Keratinocyte (primary cell): Measurements from ENCODE around the gene APOL1. TPM values are rescaled to one million over a fixed set of nuclear protein-coding genes. Genes with fewer than 3 reads are reported as not detected.
"Not testable (repeated sequence)": the region's sequence is repeated elsewhere in the genome, so short reads cannot be mapped to it uniquely, and the experiment has no call there.

Experiments used
- DNase-seq: peaks from one replicate; pipeline ENCODE4 v3.0.0-alpha.2; 2011; ENCODE audit warnings: low read depth, missing footprints, low spot score
- FAIRE-seq: peaks from 2 replicates; lab custom pipeline; 2011; peaks lifted over from hg19 to GRCh38; lab: Jason Lieb, UNC
- H2AFZ ChIP-seq: 2 replicates; pipeline ENCODE4 v1.6.0; 2012; ENCODE audit warnings: low read length, control low read depth, inconsistent platforms; ENCODE audit not compliant: control insufficient read depth
- H3K27ac ChIP-seq: 2 replicates; pipeline ENCODE4 v1.5.1; 2011; ENCODE audit warnings: low read length; ENCODE audit not compliant: control insufficient read depth, insufficient read depth
- H3K27me3 ChIP-seq: 3 replicates; pipeline ENCODE4 v1.6.0; 2011; ENCODE audit warnings: low read length; ENCODE audit not compliant: control insufficient read depth, insufficient read depth; ENCODE audit errors: extremely low read depth
- H3K36me3 ChIP-seq, 2 experiments: 2 replicates in 1 of 2; 3 replicates in 1 of 2; pipeline ENCODE4 v1.5.1; 2011; ENCODE audit warnings: low read length in 2 of 2, mild to moderate bottlenecking in 1 of 2; ENCODE audit not compliant: control insufficient read depth in 2 of 2, insufficient read depth in 2 of 2; ENCODE audit errors: extremely low read depth in 1 of 2
- H3K4me1 ChIP-seq: 3 replicates; pipeline ENCODE4 v1.5.1; 2011; ENCODE audit warnings: low read length; ENCODE audit not compliant: control insufficient read depth, insufficient read depth; ENCODE audit errors: extremely low read depth
- H3K4me2 ChIP-seq: 3 replicates; pipeline ENCODE4 v1.6.0; 2011; ENCODE audit warnings: low read depth, low read length; ENCODE audit not compliant: control insufficient read depth, insufficient read depth; ENCODE audit errors: extremely low read depth
- H3K4me3 ChIP-seq, 3 experiments: fragments of 200-600 bp in 1 of 3; sonication (generic) in 1 of 3; 2 replicates in 2 of 3; 3 replicates in 1 of 3; pipeline ENCODE4 v1.5.1; 2011 to 2016; ENCODE audit warnings: low read length in 3 of 3, mild to moderate bottlenecking in 3 of 3, control low read depth in 2 of 3, inconsistent platforms in 1 of 3, low read depth in 1 of 3, mixed read lengths in 1 of 3, mixed run types in 1 of 3, moderate library complexity in 1 of 3; ENCODE audit not compliant: control insufficient read depth in 2 of 3, insufficient read depth in 2 of 3; ENCODE audit errors: extremely low read depth in 1 of 3
- H3K79me2 ChIP-seq: 2 replicates; pipeline ENCODE4 v1.6.0; 2012; ENCODE audit warnings: low read length; ENCODE audit not compliant: control insufficient read depth, insufficient read depth
- H3K9ac ChIP-seq: 3 replicates; pipeline ENCODE4 v1.6.0; 2011; ENCODE audit warnings: low read length; ENCODE audit not compliant: control insufficient read depth, insufficient read depth; ENCODE audit errors: extremely low read depth
- H3K9me1 ChIP-seq: 3 replicates; pipeline ENCODE4 v1.6.0; 2011; ENCODE audit warnings: low read length; ENCODE audit not compliant: control insufficient read depth, insufficient read depth; ENCODE audit errors: extremely low read depth
- H3K9me3 ChIP-seq: 2 replicates; pipeline ENCODE4 v1.5.1; 2012; ENCODE audit warnings: low read depth, low read length; ENCODE audit not compliant: control insufficient read depth
- H4K20me1 ChIP-seq: 3 replicates; pipeline ENCODE4 v1.6.0; 2011; ENCODE audit warnings: low read length; ENCODE audit not compliant: control insufficient read depth, insufficient read depth; ENCODE audit errors: extremely low read depth
- EZH2 ChIP-seq: IDR thresholded peaks from one replicate; pipeline ENCODE4 v1.6.1; 2012; ENCODE audit warnings: inconsistent platforms, mild to moderate bottlenecking, low read length, moderate library complexity
- dilution Hi-C: fragments of 300-500 bp; cut with MboI; formaldehyde crosslinking; loops from one replicate; pipeline ENCODE4 v1.7.0; 2020; ENCODE audit warnings: low sequenced_read_pairs; ENCODE audit not compliant: extremely low pct_ligation_motif_present
- polyA plus RNA-seq, 5 experiments: library from polyadenylated mRNA; depleted of rRNA in 3 of 5; stranded (reverse) in 3 of 5; stranded (forward) in 1 of 5; unstranded in 1 of 5; fragments of >200 nt; gene quantifications; 1 replicate in 1 of 5; 2 replicates in 3 of 5; 3 replicates in 1 of 5; pipeline versions ENCODE4 v1.2.1 to v1.2.3, GENCODE V29; 2011 to 2012; ENCODE audit warnings: missing spikeins in 2 of 5, low read depth in 1 of 5, low replicate concordance in 1 of 5
- TF ChIP-seq, protein P1 (sequence below), 3 experiments: IDR thresholded peaks in 1 of 3; conservative IDR thresholded peaks in 1 of 3; optimal IDR thresholded peaks in 1 of 3; 2 replicates in 2 of 3; 3 replicates in 1 of 3; pipeline versions ENCODE3 to v1.5.1; 2011; ENCODE audit warnings: low read length in 3 of 3, mild to moderate bottlenecking in 3 of 3, moderate library complexity in 2 of 3, control low read depth in 1 of 3, inconsistent platforms in 1 of 3; ENCODE audit not compliant: insufficient read depth in 2 of 3; ENCODE audit errors: extremely low read depth in 1 of 3

Gene APOL1
- polyA plus RNA-seq, 1 donor (not counting 4 experiments of a cell fraction or from before 2014, with no cell fraction given) = 3.0 TPM

GRCh38 chr22:36289406-36289870, 36.5 kb downstream of the APOL1 start:
- peaks cover 72 to 74% of the 10 kb centered on the region in 2 experiments for H3K36me3 ChIP-seq
- no peaks in the 10 kb centered on the region for H3K27me3 ChIP-seq
- DNase-seq (no peak), FAIRE-seq (no peak)
- H3K9me3 ChIP-seq = no peaks in the 10 kb centered on the region
- H3K27ac ChIP-seq = no peak overlapping the region
- H3K4me3 ChIP-seq = no peak overlapping the region
- H3K79me2 ChIP-seq = peaks cover 28% of the 10 kb centered on the region
- dilution Hi-C loops = no loop called here
- no peak overlapping the region for H3K9ac ChIP-seq
- H4K20me1 ChIP-seq = peaks cover 45% of the 10 kb centered on the region
- no peak overlapping the region for H3K4me2 ChIP-seq
- no peaks in the 10 kb centered on the region for H3K4me1 ChIP-seq
- no peak overlapping the region for H2AFZ ChIP-seq
- TF ChIP-seq, protein P1, sequence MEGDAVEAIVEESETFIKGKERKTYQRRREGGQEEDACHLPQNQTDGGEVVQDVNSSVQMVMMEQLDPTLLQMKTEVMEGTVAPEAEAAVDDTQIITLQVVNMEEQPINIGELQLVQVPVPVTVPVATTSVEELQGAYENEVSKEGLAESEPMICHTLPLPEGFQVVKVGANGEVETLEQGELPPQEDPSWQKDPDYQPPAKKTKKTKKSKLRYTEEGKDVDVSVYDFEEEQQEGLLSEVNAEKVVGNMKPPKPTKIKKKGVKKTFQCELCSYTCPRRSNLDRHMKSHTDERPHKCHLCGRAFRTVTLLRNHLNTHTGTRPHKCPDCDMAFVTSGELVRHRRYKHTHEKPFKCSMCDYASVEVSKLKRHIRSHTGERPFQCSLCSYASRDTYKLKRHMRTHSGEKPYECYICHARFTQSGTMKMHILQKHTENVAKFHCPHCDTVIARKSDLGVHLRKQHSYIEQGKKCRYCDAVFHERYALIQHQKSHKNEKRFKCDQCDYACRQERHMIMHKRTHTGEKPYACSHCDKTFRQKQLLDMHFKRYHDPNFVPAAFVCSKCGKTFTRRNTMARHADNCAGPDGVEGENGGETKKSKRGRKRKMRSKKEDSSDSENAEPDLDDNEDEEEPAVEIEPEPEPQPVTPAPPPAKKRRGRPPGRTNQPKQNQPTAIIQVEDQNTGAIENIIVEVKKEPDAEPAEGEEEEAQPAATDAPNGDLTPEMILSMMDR (optimal IDR thresholded peaks at IDR 0.05 in 1 of 3, IDR thresholded peaks at IDR 0.05 in 1 of 3, conservative IDR thresholded peaks at IDR 0.05 in 1 of 3; ENCODE audit: extremely low read depth in 1 of 3, insufficient read depth in 2 of 3, low read length in 3 of 3) = no peak
- TF ChIP-seq EZH2 = no peak
- no peaks in the 10 kb centered on the region for H3K9me1 ChIP-seq

DNA sequence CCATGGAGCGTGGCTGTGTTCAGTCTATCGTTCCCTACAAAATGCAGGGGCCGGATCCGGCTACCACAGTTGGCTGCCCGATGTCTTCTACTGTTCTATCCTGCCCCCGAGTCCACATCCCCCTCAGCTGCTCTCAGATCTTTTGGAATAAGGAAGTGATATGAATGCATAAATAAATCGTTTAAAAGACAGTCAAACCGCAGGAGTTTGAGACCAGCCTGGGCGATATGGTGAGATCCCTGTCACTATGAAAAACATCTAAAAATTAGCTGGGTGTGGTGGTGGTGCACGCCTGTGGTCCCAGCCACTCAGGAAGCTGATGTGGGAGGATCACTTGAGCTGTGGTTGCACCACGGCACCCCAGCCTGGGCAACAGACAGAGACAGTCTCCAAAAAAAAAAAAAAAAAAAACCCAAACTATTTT, 37.0 kb downstream of the APOL1 start:
- FAIRE-seq = not testable (repeated sequence)
- H3K79me2 ChIP-seq = peaks cover 32% of the 10 kb centered on the region

DNA sequence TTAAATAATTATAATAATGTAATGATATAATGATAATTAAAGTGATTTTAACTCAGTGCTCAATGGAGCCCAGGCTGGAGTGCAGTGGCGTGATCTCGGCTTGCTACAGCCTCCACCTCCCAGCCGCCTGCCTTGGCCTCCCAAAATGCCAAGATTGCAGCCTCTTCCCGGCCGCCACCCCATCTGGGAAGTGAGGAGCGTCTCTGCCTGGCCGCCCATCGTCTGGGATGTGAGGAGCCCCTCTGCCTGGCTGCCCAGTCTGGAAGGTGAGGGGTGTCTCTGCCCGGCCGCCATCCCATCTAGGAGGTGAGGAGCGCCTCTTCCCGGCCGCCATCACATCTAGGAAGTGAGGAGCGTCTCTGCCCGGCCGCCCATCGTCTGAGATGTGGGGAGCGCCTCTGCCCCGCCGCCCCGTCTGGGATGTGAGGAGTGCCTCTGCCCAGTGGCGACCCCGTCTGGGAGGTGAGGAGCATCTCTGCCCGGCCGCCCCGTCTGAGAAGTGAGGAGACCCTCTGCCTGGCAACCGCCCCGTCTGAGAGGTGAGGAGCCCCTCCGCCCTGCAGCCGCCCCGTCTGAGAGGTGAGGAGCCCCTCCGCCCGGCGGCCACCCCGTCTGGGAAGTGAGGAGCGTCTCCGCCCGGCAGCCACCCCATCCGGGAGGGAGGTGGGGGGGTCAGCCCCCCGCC, 37.6 kb downstream of the APOL1 start:
- H3K9me1 ChIP-seq, H3K27me3 ChIP-seq, H3K9me3 ChIP-seq, H3K9ac ChIP-seq, H3K27ac ChIP-seq, DNase-seq, FAIRE-seq, H2AFZ ChIP-seq, dilution Hi-C loops, H3K4me2 ChIP-seq, H3K4me3 ChIP-seq, H3K4me1 ChIP-seq: not testable (repeated sequence)
- Histone ChIP-seq H3K36me3 (peaks cover 72 to 75% of the 10 kb centered on the region in 2 experiments), H4K20me1 (peaks cover 55% of the 10 kb centered on the region), H3K79me2 (peaks cover 37% of the 10 kb centered on the region)

More for the DNA sequence above, 37.0 kb downstream of the APOL1 start:
- DNase-seq, H3K27ac ChIP-seq, H3K9me3 ChIP-seq, H3K9me1 ChIP-seq, H3K4me3 ChIP-seq, H3K4me1 ChIP-seq, dilution Hi-C loops, H3K27me3 ChIP-seq, H3K9ac ChIP-seq, H3K4me2 ChIP-seq, H2AFZ ChIP-seq: not testable (repeated sequence)
- Histone ChIP-seq H4K20me1 (peaks cover 49% of the 10 kb centered on the region), H3K36me3 (peaks cover 72 to 74% of the 10 kb centered on the region in 2 experiments)
